Stimulated activated CD8-positive, alpha-beta memory T cell treated with anti-CD3 and anti-CD28 coated beads, Interleukin-12 subunit alpha, Interleukin-12 subunit beta, amount 100 ng/mL, for 24 hours (primary cell): ENCODE measurements around the gene LGALS12.
"Not testable (repeated sequence)": the region's sequence is repeated elsewhere in the genome, so short reads cannot be mapped to it uniquely, and the experiment has no call there.

ENCODE experiments used
- DNase-seq: peaks from one replicate; pipeline ENCODE4 v3.0.0-alpha.2; 2020; ENCODE audit errors: extremely low read depth

The LGALS12 gene

GRCh38 chr11:63532799-63533475 lies 27.1 kb downstream of the LGALS12 start:
- DNase-seq: no peak

DNA sequence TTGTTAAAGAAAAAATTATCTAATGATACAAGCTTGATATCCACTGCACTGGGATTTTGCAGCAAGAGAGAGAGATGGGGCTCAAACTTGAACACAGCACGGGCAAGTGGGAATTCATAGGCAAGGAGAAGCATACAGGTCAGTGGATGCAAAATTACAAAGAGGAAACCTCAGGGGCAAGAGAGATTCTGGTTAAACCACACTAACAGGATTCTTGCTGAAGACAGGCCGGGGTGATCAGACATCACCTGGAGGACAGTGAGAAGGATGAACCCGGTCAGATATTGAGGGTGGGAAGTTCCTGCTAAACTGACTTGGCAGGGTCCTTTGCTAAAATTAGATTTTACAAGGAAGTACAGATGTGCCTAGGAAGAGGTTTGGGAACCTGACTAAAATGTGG lies 28.2 kb downstream of the LGALS12 start:
- no peak for DNase-seq

- no peak for DNase-seq
Observed at GRCh38 chr11:63534895-63535461, 29.1 kb downstream of the LGALS12 start.

DNA sequence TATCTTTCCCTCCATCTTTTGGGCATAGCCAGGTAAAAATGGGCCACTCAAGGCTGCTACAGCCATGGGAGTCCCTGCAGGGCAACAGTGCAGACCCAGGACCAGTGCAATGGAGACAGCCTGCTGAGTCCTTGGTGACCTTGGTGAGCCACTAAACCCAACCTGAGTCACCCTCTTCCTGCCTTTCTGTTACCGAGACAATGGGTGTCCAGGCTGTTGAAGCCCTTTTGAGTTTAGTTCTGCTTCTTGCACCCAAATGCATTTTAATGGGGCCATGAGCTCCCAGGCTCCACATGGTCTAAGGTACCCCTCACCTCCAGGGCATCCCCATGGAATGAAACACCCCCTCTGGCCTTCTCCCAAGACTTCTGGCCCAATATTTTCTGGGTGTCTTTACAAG lies 29.9 kb downstream of the LGALS12 start:
- DNase-seq: no peak

GRCh38 chr11:63536669-63537292 lies 30.9 kb downstream of the LGALS12 start, which contains the start of gene PLAAT4:
PLAAT4 (plus strand) TSS chr11:63536808; CDS start chr11:63536869, 61 bp downstream.
- no peak for DNase-seq

DNA sequence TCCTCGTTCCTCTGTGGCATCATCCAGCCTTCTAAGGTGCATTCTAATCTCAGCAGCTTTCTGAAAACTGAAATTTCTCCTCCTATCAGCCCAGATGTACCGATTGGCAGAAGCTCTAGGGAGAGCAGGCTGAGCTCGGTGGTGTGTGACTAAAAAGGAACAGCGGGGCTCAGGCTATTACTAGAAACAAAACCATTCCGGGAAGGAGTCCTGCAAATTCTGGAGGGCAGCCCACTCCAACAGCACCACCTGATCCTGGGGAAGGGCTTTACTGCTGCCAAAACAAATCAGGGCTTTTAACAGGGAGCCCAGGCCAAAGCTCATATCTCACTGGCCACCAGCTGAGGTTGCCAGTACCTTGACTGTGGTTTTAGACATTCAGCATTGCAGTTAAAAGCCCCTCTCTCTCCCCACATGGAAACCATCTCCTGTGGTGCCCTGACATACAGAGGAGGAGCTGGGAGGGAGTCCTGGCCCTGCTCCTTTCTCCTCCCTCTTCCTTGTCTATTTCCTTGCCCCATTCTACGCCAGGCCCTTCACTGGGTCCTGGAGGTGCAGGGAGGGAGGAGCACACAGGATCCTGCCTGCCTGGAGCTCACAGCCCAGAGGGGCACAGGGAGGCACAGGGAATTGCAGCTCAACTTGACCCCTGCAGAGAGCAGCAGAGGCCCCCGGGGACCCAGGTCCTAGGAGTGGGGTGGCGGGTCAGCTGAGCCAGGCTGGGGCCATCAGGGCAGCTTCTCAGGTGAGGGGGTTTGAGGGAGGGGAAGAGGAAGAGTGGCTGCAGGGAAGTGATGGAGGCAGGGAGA lies 31.6 kb downstream of the LGALS12 start:
- DNase-seq: no peak

GRCh38 chr11:63542506-63542905 lies 36.6 kb downstream of the LGALS12 start:
- not testable (repeated sequence) for DNase-seq

DNA sequence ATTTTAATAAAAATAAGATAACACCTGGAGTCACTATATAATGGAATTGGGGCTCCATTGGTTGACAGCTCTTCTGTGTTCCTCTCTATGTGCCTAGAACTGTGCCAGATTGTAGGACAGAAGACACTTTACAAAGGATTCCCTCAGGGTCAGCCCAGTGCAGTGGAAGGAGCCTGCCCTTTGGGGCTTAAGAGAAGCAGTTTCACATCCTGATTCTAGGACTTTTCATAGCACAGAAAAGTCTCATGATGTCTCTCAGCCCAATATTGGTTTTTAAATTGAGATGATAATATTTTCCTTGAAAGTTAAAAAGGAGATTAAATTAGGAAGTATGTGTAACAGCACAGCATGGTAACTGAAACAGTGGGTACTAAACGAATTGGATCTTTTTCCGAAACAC lies 37.8 kb downstream of the LGALS12 start:
- DNase-seq: no peak

- DNase-seq: no peak
Observed at GRCh38 chr11:63547061-63547460, 41.2 kb downstream of the LGALS12 start.

GRCh38 chr11:63548178-63548577 lies 42.3 kb downstream of the LGALS12 start:
- DNase-seq: no peak

GRCh38 chr11:63549411-63549810 lies 43.5 kb downstream of the LGALS12 start:
- no peak for DNase-seq

DNA sequence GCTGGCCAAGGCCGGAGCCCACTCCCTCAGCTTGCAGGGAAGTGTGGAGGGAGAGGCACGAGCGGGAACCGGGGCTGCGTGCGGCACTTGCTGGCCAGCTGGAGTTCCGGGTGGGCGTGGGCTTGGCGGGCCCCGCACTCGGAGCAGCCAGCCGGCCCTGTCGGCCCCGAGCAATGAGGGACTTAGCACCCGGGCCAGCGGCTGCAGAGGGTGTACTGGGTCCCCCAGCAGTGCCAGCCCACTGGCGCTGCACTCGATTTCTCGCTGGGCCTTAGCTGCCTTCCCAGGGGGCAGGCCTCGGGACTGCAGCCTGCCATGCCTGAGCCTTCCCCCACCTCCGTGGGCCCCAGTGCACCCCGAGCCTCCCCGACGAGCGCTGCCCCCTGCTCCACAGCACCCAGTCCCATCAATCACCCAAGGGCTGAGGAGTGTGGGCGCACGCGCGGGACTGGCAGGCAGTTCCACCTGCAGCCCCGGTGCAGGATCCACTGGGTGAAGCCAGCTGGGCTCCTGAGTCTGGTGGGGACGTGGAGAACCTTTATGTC lies 44.3 kb downstream of the LGALS12 start:
- DNase-seq: not testable (repeated sequence)

GRCh38 chr11:63551091-63551888 lies 45.4 kb downstream of the LGALS12 start:
- DNase-seq: no peak

- no peak for DNase-seq
Observed at GRCh38 chr11:63551889-63552266, 46.0 kb downstream of the LGALS12 start.

GRCh38 chr11:63552921-63553320 lies 47.0 kb downstream of the LGALS12 start:
- DNase-seq: no peak

GRCh38 chr11:63553759-63554158 lies 47.9 kb downstream of the LGALS12 start:
- DNase-seq: no peak

- DNase-seq: no peak
Observed at GRCh38 chr11:63554877-63555223, 49.0 kb downstream of the LGALS12 start.

DNA sequence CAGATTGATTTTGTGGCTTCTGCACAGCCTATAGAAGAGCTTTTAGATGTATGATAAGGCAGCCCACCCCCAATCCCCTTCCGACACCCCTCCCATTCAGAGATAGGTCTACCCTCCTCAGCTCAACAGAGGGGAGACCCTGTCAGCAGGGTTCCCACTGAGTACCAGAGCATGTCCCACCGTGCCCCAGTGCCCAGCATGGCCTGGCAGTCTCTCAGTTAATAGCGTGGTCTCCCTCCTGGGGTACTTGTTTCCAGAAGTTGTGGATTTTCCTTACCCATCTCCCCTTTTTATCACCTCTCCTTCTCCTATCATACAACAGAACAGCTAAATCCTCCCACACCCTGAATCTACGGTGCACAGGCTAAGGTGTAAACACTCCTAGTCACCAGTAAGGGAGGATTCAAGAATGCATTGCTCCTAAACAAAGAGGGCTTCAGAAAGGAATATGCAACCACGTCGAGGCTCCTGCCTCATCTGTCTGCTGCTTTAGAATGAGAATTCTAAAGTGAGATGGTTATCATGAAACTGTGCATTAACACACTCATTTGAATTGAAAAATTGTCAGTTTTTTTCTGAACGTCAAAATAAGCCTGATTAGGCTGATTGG lies 50.6 kb downstream of the LGALS12 start:
- no peak for DNase-seq

DNA sequence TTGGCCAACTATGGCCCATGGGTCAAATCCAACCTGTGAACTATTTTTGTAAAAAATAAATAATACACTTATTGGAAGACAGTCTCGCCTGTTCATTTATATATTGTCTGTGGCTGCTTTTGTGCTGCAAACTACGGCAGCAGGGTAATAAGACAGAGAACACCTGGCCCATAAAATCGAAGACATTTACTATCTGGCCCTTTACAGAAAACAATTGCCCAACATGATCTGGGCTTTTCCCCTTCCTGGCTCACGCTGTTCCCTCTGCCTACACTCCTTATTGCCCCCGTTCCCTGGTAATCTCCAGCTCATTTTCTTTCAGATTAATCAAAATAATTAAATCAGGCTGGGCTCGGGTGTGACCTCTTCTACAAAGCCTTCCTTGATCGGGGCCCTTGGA lies 51.7 kb downstream of the LGALS12 start:
- no peak for DNase-seq

DNA sequence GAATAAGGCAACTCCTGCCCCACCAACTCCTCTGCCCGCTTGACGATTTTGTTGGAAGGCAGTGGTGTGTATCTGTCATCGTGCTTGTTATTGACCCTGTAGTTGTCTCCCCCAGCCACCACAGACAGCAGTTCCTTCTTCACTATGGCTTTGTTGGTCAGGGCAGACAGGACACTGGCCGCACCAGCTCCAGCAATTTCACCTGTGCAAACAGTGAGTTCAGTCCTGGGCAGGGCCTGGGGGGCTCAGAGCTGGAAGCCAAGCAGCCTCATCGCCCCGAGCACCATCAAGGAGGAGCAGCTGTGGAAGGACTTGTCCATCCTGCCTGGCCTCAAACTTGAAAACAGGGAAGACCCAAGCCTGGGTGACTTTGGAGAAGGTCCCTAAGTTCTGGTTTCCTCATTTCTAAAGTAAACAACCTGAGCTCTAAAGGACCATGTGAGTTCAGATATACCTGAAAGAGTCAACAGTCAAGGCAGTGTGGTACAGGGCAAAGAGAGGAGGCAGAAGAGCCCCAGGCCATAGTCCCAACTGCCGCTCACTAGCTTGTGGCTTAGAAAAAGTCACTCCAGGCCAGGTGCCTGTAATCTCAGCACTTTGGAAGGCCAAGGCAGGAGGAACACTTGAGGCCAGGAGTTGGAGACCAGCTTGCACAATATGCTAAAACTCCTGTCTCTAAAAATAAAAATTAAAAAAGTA lies 52.7 kb downstream of the LGALS12 start:
- no peak for DNase-seq
